Bronchial epithelial cell (primary cell): ENCODE data around the gene ZNF26. TPM values are rescaled to one million over a fixed set of nuclear protein-coding genes. Genes with fewer than 3 reads are reported as not detected.

ENCODE experiments used
- DNase-seq: peaks from one replicate; pipeline ENCODE4 v3.0.0-alpha.2; 2010; ENCODE audit warnings: low read depth
- FAIRE-seq: peaks from 2 replicates; lab custom pipeline; 2011; peaks lifted over from hg19 to GRCh38; lab: Jason Lieb, UNC
- H3K27me3 ChIP-seq: 2 replicates; pipeline ENCODE4 v1.5.1; 2011; ENCODE audit warnings: low read length; ENCODE audit not compliant: control insufficient read depth, insufficient read depth
- H3K36me3 ChIP-seq: 2 replicates; pipeline ENCODE4 v1.5.1; 2011; ENCODE audit warnings: low read length; ENCODE audit not compliant: control insufficient read depth, insufficient read depth
- H3K4me3 ChIP-seq: 2 replicates; pipeline ENCODE4 v1.5.1; 2011; ENCODE audit warnings: mild to moderate bottlenecking, low read depth, low read length, control low read depth
- CTCF ChIP-seq: IDR thresholded peaks from 2 replicates; pipeline ENCODE4 v1.5.1; 2011; ENCODE audit warnings: mild to moderate bottlenecking, moderate library complexity, low read length, control low read depth, inconsistent platforms; ENCODE audit not compliant: insufficient read depth, severe bottlenecking
- total RNA-seq: library from RNA; depleted of rRNA; stranded (reverse); fragments of >200 nt; gene quantifications from 2 replicates; pipeline ENCODE4 v1.2.1, GENCODE V29; 2014

ZNF26 gene
- total RNA-seq, 1 donor from 2014 or later = 13.4 TPM

- peak; percentile 32 for FAIRE-seq
- H3K36me3 ChIP-seq = peaks cover 13% of the 10 kb centered on the region
Measured at GRCh38 chr12:132942611-132943010, 43.6 kb upstream of the ZNF26 start.

GRCh38 chr12:132945806-132946205, 40.4 kb upstream of the ZNF26 start:
- DNase-seq (no peak), FAIRE-seq (no peak)
- TF ChIP-seq CTCF = no peak
- Histone ChIP-seq H3K27me3 (no peaks in the 10 kb centered on the region), H3K4me3 (no peak overlapping the region), H3K36me3 (peaks cover 13% of the 10 kb centered on the region)

More at GRCh38 chr12:132942611-132943010, 43.6 kb upstream of the ZNF26 start:
- no peaks in the 10 kb centered on the region for H3K27me3 ChIP-seq
- DNase-seq = no peak
- no peak for TF ChIP-seq CTCF
- no peak overlapping the region for H3K4me3 ChIP-seq

DNA sequence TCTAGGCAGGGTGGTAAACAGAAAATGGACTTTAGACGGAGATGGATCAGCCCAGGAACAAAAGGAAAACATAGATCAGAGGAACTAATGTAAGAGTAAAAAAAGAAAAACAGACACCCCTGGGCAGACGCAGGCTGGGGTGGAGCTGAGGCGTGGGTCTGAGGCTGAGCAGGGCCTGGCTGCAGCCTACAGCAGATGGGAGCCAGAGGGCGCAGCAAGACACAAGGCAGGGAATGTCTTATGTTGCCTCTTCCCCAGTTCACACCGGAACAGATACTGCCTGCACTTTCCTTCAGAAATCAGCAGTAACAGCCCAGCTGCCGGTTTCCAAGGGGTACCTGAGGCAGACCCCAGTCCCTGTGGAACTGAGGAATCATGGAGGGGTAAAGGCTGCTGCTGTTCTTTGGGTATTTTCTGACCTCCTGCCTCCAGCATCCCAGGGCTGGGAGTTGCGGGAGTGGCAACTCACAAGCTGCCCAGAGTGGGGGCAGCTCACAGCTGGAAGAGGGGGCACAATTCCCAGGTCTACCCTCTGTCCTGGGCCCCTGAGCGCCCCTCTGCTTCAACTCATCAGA, 39.8 kb upstream of the ZNF26 start:
- DNase-seq (no peak), FAIRE-seq (no peak)
- Histone ChIP-seq H3K36me3 (peaks cover 13% of the 10 kb centered on the region), H3K4me3 (no peak overlapping the region), H3K27me3 (no peaks in the 10 kb centered on the region)
- no peak for TF ChIP-seq CTCF

DNA sequence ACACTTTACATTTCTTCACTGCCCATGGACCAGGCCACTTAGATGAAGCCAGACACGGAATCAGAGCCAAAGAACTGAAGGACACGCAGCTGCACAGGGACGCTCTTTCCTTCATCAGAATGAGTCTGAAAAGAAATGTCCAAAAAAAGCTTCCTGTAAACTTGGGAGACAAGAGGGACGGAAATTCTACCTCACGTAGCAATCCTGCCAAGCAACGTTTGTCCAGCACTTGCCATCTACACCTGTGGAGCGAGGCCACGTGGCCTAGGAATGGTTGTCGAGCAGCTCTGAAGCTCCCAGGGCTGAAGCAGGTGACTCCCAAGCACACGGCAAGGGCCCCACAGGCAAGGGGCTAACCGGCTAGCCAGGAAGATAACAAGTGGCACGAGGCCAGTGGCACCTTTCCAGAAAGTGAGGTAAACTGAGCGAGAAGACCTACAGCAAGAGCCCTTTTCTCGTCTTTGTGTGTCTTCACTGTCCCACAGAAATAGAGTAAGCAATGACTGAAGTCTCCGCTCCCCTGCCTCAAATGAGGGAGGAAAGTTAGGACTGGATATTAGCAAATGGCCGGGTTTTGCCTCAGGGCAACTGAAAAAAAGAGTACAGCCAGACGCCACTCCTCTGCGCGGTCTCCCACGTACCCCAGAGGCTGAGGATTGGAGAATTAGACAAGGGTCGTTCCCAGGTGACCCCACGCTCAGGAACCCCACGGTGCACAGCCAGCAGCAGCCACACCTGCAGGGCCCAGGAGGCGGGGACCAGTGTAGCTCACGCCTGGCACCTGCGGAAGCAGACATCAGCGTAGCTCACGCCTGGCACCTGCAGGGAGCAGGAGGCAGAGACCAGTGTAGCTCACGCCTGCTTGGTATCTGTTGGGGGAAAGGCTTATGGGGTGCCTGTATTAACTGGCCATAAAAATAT, 37.8 kb upstream of the ZNF26 start:
- no peak overlapping the region for H3K4me3 ChIP-seq
- H3K36me3 ChIP-seq = peaks cover 6% of the 10 kb centered on the region
- no peaks in the 10 kb centered on the region for H3K27me3 ChIP-seq
- DNase-seq = no peak
- peak; percentile 47 for FAIRE-seq
- no peak for TF ChIP-seq CTCF

DNA sequence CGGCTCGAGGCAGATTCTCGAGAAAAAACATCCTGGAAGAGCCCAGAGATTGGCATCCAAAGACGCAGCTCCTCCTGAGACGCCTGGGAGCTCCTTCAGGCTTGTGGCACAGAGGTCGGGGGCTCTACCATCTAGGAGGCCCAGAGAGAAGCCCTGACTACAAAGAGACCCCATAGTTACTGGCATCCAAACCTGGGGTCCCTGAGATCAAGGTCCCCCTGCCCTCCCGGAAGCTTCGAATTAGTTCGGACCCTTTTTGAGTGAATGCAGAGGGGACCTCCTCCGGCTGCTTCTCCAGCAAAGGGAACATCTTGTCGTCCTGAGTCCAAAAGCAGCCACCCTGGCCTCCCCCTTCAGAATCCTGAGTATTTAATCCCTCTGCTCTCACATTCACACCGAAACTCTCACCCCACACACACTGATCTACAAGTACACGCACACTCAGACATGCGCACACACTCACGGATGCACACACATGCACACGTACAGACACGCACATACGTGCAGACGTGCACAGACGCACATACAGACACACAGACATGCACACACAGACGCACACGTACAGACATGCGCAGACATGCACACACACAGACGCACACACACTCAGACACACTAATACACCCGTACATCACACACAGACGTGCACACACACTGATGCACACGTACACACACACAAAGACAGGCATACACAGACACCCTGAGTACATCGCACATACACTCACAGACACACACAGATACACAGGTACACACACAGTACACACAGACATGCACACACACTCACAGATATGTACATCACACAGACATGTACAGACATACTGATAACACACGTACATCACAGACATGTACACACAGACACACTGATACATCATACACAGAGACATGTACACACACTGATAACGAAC, 36.0 kb upstream of the ZNF26 start:
- Histone ChIP-seq H3K4me3 (no peak overlapping the region), H3K27me3 (no peaks in the 10 kb centered on the region), H3K36me3 (peaks cover 2% of the 10 kb centered on the region)
- TF ChIP-seq CTCF = no peak
- DNase-seq = no peak
- FAIRE-seq = no peak
